GM12878 (cell line): Measurements from ENCODE around the gene SLC15A1.

Experiments
- CHD4 ChIP-seq: fragments of 200-600 bp; sonication (generic); IDR thresholded peaks from 2 replicates; pipeline ENCODE4 v1.6.1; 2016; ENCODE audit warnings: mild to moderate bottlenecking
- CTCF ChIP-seq, 3 experiments: IDR thresholded peaks in 2 of 3; conservative IDR thresholded peaks in 1 of 3; 2 replicates each; pipeline ENCODE4 v1.5.1; 2011; ENCODE audit warnings: low read depth in 3 of 3, low read length in 3 of 3, mild to moderate bottlenecking in 3 of 3, control low read depth in 2 of 3, moderate library complexity in 2 of 3, inconsistent platforms in 1 of 3, mixed read lengths in 1 of 3; ENCODE audit not compliant: control insufficient read depth in 2 of 3, insufficient read depth in 1 of 3; ENCODE audit errors: extremely low read depth in 1 of 3
- ETV6 ChIP-seq, 2 experiments: fragments of 450-650 bp in 1 of 2; IDR thresholded peaks in 1 of 2; conservative IDR thresholded peaks in 1 of 2; 2 replicates each; pipeline ENCODE4 v1.6.1; 2014; ENCODE audit warnings: antibody characterized with exemption in 1 of 2, borderline replicate concordance in 1 of 2, low read depth in 1 of 2, mild to moderate bottlenecking in 1 of 2, moderate library complexity in 1 of 2
- HDGF ChIP-seq: fragments of 450-650 bp; IDR thresholded peaks from 2 replicates; pipeline ENCODE4 v1.6.1; 2016; ENCODE audit warnings: antibody characterized with exemption
- POU2F2 ChIP-seq: IDR thresholded peaks from 3 replicates; pipeline ENCODE4 v1.6.1; 2011; ENCODE audit warnings: low read depth, mild to moderate bottlenecking, low read length, borderline replicate concordance

- no peak for TF ChIP-seq ETV6 (conservative IDR thresholded peaks at IDR 0.05 in 1 of 2, IDR thresholded peaks at IDR 0.05 in 1 of 2; ENCODE audit: borderline replicate concordance in 1 of 2, low read depth in 1 of 2)
- TF ChIP-seq CTCF (IDR thresholded peaks at IDR 0.05 in 2 of 3, conservative IDR thresholded peaks at IDR 0.05 in 1 of 3; ENCODE audit: control insufficient read depth in 2 of 3, extremely low read depth in 1 of 3, insufficient read depth in 1 of 3, low read depth in 3 of 3, low read length in 3 of 3) = no peak
- TF ChIP-seq HDGF = no peak
- no peak for TF ChIP-seq POU2F2
- no peak for TF ChIP-seq CHD4
Observed at GRCh38 chr13:98785405-98785804, 32.9 kb upstream of the SLC15A1 start.
